Measurements from ENCODE around the gene CAMTA1. TPM values are rescaled to one million over a fixed set of nuclear protein-coding genes. Genes with fewer than 3 reads are reported as not detected.
"Not testable (repeated sequence)": the region's sequence is repeated elsewhere in the genome, so short reads cannot be mapped to it uniquely, and the experiment has no call there.

Gene CAMTA1
- total RNA-seq, 4 donors from 2014 or later = 57.4 to 88.3 (median 62.1) TPM

DNA sequence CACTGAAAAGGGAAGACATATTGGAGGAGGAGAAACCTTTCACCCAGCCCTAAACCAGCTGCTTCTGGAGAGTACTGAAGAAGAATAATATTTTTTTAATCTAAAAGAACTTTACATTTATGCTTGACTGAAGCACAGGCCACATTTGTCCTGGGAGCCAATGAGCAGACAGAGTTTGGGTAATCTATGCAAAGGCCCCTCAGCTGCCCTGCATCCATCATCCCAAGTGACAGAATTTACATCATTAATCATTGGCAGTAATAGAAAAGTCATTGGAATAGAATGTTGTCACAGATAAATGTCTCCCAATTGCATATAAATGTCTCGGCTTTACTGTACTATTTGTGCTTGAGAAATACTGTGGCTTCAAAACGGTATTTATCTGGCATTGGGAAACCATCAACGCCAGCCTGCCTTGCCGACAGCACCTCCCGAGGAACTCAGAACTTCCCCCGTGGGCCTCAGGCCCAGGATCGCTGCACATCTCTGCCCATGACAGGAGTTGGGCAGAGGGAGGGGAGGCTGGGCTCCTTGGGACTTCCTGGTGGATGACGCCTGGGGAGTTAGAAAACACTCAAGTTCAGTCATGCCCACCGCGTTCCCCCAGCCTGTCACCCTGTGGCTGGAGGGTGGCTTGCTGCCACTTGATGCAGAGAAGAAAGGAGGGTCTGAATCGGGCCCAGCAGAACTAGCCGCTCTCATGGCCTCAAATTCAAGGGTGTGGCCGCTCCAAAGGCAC lies 133.1 kb downstream of the CAMTA1 start:
- no peak overlapping the region for H3K4me3 ChIP-seq

GRCh38 chr1:6918925-6919511 lies 133.8 kb downstream of the CAMTA1 start:
- Histone ChIP-seq H3K36me3 (no peaks in the 10 kb centered on the region), H3K9me3 (no peaks in the 10 kb centered on the region), H3K27me3 (no peaks in the 10 kb centered on the region), H3K4me1 (no peaks in the 10 kb centered on the region), H3K27ac (no peak overlapping the region), H3K4me3 (no peak overlapping the region)
- TF ChIP-seq CTCF (IDR thresholded peaks at IDR 0.05) (no peak), POLR2A (IDR thresholded peaks at IDR 0.05) (no peak)
- DNase-seq = peak in 1 of 3 donors; percentile 23

More for the DNA sequence above, 133.1 kb downstream of the CAMTA1 start:
- TF ChIP-seq CTCF (IDR thresholded peaks at IDR 0.05) (no peak), POLR2A (IDR thresholded peaks at IDR 0.05) (no peak)
- no peaks in the 10 kb centered on the region for H3K27me3 ChIP-seq
- DNase-seq = peak in 1 of 3 donors; percentile 41
- no peaks in the 10 kb centered on the region for H3K36me3 ChIP-seq
- H3K9me3 ChIP-seq = no peaks in the 10 kb centered on the region
- H3K27ac ChIP-seq = no peak overlapping the region
- H3K4me1 ChIP-seq = no peaks in the 10 kb centered on the region

DNA sequence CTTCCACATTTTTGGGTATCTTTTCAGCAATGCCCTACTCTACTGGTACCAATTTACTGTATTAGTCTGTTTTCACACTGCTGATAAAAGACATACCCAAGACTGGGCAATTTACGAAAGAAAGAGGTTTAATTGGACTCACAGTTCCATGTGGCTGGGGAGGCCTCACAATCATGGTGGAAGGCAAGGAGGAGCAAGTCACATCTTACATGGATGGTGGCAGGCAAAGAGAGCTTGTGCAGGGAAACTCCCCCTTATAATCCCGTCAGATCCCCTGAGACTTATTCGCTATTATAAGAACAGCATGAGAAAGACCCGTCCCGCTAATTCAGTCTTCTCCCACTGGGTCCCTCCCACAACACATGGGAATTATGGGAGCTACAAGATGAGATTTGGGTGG lies 136.3 kb downstream of the CAMTA1 start:
- H3K36me3 ChIP-seq, H3K27ac ChIP-seq, H3K4me3 ChIP-seq, H3K4me1 ChIP-seq, H3K27me3 ChIP-seq, H3K9me3 ChIP-seq: not testable (repeated sequence)
- DNase-seq = peak in 1 of 3 donors; percentile 13

- Histone ChIP-seq H3K36me3 (no peaks in the 10 kb centered on the region), H3K9me3 (no peaks in the 10 kb centered on the region), H3K4me1 (no peaks in the 10 kb centered on the region), H3K27me3 (no peaks in the 10 kb centered on the region), H3K4me3 (no peak overlapping the region), H3K27ac (peak overlapping the region in 2 of 4 donors; percentile 21 to 36)
- no peak for TF ChIP-seq CTCF (IDR thresholded peaks at IDR 0.05)
- TF ChIP-seq POLR2A (IDR thresholded peaks at IDR 0.05) = no peak
- no peak for DNase-seq
Measured at GRCh38 chr1:6922096-6922931, 137.1 kb downstream of the CAMTA1 start.

DNA sequence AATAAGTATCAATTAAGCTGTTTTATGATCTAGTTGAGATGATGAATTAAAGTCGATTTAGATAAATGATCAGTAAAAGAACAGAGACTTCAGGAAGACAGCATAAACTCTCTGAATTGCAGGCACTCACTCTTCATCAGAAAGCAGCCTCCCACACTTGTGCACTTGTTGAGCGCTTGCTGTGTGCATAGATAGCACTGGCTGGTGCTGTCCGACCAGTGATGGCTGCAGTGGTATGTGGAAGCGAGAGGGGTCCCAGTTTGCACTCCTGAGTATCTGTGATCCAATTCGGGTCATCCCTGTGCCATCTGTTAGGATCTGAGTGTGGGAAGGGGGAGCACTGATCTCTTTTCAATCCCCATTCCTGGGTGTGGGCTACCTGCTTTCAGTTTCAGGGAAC lies 137.8 kb downstream of the CAMTA1 start:
- no peak for DNase-seq
- no peaks in the 10 kb centered on the region for H3K4me1 ChIP-seq
- no peaks in the 10 kb centered on the region for H3K36me3 ChIP-seq
- no peaks in the 10 kb centered on the region for H3K9me3 ChIP-seq
- TF ChIP-seq CTCF (IDR thresholded peaks at IDR 0.05) (no peak), POLR2A (IDR thresholded peaks at IDR 0.05) (no peak)
- no peaks in the 10 kb centered on the region for H3K27me3 ChIP-seq
- no peak overlapping the region for H3K27ac ChIP-seq
- no peak overlapping the region for H3K4me3 ChIP-seq

GRCh38 chr1:6923416-6923815 lies 138.2 kb downstream of the CAMTA1 start:
- H3K36me3 ChIP-seq = no peaks in the 10 kb centered on the region
- no peaks in the 10 kb centered on the region for H3K4me1 ChIP-seq
- H3K4me3 ChIP-seq = no peak overlapping the region
- H3K9me3 ChIP-seq = no peaks in the 10 kb centered on the region
- TF ChIP-seq CTCF (IDR thresholded peaks at IDR 0.05) (no peak), POLR2A (IDR thresholded peaks at IDR 0.05) (no peak)
- no peak overlapping the region for H3K27ac ChIP-seq
- DNase-seq = peak in 1 of 3 donors; percentile 34
- no peaks in the 10 kb centered on the region for H3K27me3 ChIP-seq
